ENCODE results near the gene PCK2.
"Not testable (repeated sequence)": the region's sequence is repeated elsewhere in the genome, so short reads cannot be mapped to it uniquely, and the experiment has no call there.

Gene PCK2

DNA sequence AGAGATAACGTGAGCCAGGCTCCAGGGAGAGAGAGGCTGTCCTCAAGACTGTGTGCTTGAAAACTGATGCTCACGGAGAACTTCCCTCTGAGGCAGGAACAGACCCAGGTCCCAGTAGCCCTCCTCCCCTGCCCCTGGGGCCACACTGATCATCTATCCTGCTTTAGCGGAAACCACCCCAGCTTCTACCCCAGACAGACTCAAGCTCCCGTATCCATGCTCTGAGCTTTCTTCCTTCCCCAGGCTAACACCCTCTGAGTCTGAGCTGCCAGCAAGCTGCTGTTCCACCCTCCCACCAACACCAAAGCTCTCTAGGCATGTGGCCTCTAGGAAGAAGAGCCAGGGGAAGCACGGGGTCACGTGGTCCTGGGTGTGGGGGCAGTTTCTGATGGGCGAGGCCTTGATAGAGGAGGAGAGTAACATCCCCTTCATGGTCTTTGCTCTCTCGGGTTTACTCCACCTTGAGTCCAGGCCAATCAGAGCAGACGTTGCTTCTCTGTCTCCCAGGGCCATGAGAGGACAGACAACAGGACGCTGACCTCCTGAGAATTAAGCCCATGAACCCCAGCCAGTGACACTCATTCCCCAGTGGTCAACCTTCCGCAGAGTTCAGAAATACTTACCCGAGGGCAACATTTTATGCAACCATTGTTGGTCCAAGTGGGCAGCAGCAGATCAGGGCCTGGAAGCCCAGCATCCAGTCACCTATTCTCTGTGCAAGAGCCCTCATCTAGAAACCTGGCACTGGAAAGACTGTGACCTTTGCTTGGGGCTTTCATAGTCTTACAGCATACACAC lies 1.4 kb downstream of the PCK2 start:
- DNase-seq (ENCODE audit: low read depth in 2 of 2): peak in 1 of 2 donors; percentile 46

DNA sequence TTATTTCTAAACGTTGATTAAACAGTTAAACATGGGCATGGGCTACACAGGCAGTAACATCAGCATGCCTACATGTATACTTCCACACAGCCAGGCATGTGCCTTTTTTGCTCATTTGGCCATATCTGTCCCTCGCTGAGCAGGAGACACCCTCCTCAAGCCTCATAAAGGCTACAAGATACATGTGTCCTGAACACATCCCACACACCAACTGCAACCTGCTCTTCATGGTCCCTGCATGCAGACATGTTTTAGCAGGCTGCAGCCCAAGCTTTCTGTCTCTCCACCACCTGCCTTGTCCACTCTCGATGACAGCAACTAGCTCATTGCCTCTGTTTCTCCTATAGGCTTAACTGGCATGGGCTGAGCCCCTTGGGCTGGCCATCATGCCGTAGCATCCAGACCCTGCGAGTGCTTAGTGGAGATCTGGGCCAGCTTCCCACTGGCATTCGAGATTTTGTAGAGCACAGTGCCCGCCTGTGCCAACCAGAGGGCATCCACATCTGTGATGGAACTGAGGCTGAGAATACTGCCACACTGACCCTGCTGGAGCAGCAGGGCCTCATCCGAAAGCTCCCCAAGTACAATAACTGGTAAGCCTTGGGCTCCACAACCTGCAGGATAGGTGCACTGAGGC lies 2.6 kb downstream of the PCK2 start:
- DNase-seq (ENCODE audit: low read depth in 2 of 2): no peak

DNA sequence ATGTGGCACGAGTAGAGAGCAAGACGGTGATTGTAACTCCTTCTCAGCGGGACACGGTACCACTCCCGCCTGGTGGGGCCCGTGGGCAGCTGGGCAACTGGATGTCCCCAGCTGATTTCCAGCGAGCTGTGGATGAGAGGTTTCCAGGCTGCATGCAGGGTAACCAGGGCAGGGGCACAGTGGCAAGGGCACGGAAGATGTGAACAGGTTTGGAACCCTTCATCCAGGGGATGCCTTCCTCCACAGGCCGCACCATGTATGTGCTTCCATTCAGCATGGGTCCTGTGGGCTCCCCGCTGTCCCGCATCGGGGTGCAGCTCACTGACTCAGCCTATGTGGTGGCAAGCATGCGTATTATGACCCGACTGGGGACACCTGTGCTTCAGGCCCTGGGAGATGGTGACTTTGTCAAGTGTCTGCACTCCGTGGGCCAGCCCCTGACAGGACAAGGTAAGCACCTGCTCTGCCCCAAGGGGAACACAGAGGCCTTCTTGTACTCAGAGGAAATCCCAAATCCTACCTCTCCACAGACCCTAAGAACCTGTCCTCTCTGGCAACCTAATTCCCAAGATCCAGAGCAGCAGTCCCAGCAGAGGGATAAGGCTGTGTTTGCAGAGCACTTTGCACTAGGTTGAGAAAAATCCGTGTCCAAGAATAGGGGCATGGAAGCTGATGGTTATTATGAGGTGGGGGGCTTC lies 4.3 kb downstream of the PCK2 start:
- DNase-seq (ENCODE audit: low read depth in 2 of 2): no peak

DNA sequence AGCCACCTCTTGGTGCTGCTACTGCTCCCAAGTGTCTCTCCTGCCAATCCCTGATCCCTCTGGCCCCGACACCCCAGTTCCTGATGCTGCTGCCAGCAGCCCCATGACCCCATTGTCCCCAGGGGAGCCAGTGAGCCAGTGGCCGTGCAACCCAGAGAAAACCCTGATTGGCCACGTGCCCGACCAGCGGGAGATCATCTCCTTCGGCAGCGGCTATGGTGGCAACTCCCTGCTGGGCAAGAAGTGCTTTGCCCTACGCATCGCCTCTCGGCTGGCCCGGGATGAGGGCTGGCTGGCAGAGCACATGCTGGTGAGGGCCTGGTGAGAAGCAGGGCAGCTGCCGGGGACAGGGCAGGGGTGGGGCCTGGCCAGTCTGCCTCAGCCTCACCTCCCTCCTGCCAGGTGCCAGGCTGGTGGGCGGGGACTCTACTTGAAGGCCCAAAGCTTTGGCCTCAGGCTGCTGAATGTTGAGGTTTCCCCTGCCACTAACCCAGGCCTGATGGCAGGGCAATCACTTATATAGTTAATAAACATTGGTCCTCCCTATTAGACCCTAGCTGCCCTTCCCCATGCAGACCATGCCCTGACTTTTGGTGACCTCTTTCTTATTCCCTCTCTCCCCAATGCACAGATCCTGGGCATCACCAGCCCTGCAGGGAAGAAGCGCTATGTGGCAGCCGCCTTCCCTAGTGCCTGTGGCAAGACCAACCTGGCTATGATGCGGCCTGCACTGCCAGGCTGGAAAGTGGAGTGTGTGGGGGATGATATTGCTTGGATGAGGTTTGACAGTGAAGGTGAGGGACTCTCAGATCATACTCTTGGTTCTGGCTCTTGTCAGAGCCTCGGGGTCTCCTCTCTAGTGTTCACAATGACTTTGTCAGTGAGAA lies 5.1 kb downstream of the PCK2 start:
- no peak for DNase-seq (ENCODE audit: low read depth in 2 of 2)

DNA sequence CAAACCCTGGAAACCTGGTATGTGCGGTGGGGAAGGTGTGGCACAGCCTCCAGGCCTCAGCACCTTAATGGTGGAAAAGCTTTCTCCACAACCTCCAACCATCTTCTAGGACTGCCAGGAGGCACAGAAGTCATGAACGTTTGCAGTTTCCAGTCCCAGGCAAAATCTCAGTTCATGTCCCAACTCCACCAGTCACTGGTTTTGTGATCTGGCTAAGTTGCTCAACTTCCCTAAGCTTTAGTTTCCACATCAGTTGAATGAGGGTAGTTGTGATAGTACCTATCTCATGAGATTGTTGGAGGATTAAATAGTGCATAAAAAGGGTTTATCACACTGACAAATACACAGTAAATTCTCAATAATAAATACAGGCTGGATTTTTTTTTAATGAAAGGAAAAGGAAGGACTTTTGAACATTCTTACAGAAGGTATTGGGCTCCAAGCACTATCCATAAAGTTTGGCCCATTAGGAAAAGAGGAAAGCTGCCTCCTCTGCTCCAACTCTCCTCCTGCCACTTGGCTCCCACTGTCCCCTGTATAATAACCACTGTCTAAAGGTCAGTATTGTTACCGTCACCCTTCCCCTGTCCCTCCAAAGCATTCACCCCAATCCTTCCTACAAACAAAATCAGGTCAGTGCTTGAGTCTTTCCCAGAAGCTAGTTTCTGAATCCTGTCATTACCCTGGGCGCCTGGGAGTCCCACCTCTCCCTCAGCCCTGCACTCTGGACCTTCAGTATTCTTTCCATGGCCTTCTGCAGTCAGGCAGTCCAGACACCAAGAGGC lies 6.3 kb downstream of the PCK2 start:
- no peak for DNase-seq (ENCODE audit: low read depth in 2 of 2)

DNA sequence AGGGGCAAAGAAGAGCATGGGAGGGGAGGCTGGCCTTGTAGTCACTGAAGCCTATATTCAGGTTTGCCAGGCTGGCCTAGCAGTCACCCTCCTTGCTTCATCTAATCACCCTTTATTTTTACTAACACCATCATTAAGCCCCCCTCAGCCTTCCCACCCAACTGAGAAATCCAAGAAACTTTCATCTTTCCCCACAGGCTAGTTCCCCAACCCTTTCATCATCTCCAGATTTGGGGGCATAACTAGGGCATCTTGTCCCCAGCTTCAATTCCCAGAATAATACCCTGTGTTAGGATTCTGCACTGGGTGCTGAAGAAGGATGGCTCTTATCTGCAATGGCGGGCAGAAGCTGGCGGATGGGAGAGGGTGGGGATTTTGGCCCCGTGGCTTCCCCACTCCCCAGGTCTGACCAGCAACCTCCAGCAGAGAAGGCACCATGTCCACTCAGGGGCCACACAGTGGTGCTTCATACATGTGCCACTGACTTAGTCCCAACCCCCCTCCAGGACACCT lies 6.9 kb downstream of the PCK2 start:
- DNase-seq (ENCODE audit: low read depth in 2 of 2): no peak

DNA sequence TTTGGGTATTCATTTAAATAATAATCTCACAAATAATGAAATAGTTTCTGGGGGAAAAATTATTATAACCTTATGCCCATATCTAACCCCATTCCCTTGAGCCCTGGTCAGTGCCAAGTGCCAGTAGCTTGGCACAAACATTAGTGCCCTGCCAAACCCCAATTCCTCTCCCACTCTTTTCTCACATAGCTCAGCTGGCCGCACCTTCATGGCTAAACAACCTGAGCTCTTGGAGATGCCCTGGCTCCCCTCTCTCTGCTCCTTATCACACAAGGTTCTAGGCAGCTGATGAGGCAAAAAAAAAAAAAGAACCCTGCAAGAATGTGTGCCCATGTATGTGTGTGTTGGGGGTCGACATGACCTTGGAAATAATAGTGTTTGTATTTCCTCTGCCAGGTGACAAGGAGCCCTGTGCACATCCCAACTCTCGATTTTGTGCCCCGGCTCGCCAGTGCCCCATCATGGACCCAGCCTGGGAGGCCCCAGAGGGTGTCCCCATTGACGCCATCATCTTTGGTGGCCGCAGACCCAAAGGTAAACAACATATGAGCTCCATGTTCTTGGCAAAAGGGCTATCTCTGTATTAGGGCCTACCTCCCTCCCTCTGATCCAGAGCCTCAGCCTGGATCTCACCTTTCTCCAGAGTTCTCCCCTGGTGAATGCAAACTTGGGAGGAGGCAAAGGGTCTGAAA lies 8.4 kb downstream of the PCK2 start:
- DNase-seq (ENCODE audit: low read depth in 2 of 2): no peak

DNA sequence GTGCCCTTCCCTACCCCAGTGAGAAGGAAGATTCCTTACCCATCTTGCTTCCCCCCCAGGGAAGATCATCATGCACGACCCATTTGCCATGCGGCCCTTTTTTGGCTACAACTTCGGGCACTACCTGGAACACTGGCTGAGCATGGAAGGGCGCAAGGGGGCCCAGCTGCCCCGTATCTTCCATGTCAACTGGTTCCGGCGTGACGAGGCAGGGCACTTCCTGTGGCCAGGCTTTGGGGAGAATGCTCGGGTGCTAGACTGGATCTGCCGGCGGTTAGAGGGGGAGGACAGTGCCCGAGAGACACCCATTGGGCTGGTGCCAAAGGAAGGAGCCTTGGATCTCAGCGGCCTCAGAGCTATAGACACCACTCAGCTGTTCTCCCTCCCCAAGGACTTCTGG lies 9.3 kb downstream of the PCK2 start:
- DNase-seq (ENCODE audit: low read depth in 2 of 2): no peak

DNA sequence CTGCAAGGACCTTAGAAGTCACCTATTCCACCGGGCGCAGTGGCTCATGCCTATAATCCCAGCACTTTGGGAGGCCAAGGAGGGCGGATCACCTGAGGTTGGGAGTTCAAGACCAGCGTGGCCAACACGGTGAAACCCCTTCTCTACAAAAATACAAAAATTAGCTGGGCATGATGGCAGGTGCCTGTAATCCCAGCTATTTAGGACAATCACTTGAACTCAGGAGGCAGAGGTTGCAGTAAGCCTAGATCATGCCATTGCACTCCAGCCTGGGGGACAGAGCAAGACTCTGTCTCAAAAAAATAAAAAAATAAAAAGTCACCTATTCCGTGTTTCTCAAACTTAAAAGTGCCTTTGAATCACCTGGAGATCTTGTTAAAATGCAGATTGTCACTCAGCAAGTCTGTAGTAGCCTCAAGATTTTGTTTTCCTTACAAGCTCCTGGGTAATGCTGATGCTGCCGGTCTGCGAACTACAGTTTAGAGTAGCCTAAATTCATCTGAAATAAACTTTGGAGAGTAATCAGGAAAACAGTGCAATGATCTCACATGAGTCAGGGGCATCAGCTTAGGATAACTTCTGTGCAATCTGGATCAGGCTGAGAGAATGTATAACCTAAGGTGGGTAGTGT lies 11.6 kb downstream of the PCK2 start:
- not testable (repeated sequence) for DNase-seq (ENCODE audit: low read depth in 2 of 2)

DNA sequence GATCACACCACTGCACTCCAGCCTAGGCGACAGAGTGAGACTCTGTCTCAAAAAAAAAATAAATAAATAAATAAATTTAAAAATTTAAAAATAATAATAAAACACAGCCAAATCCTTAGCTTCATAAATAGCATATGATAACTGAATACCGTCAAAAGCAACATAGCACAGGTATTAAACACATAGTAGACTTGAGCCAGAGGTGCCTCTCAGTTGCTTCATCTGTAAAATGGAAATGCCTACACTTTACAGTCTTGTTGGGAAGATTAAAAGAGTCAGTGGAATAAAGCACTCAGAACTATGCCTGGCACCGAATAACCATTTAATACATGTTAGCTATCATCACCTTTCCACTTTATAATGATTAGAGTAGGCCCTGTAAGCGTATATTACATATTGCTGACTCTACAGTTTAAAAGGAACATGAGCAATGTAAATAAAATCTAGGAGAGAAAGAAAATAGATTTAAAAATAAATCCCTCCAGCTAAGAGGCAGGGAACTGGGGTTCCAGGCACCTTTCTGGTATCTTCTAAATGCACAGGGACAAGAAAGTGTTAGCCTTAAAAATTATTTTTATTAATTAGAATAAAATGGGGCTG lies 12.7 kb downstream of the PCK2 start:
- DNase-seq (ENCODE audit: low read depth in 2 of 2): no peak

DNA sequence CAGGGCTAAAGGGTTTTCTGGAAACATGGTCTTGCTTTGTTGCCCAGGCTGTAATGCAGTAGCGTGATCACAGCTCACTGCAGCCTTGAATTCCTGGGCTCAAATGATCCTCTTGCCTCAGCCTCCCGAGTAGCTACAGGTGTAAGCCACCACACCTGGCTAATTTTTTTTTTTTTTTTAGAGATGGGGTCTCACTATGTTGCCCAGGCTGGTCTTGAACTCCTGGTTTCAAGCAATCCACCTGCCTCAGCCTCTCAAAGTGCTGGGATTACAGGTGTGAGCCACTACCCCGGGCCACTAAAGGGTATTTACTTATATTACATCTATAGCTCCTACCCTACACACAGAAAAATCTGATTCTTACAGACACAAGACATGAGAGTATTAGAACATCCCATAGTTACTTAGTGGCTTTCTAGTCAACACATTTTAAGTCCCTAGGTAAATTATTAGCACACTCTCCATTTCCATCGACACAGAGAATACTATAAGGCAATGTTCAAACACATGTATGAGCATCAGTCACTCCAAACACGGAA lies 14.3 kb downstream of the PCK2 start:
- no peak for DNase-seq (ENCODE audit: low read depth in 2 of 2)

DNA sequence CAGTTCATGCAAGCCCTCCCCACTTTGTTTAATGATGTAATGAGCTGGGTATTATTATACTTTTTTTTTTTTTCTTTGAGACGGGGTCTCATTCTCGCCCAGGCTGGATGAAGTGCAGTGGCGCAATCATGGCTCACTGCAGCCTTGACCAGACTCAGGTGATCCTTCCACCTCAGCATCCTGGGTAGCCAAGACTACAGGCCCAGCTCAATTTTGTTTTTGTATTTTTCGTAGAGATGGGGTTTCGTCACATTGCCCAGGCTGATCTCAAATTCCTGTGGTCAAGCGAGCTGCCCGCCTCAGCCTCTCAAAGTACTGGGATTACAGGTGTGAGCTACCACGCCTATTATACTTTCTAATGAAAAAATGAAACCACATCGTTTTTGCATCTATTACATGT lies 15.9 kb downstream of the PCK2 start:
- DNase-seq (ENCODE audit: low read depth in 2 of 2): no peak

DNA sequence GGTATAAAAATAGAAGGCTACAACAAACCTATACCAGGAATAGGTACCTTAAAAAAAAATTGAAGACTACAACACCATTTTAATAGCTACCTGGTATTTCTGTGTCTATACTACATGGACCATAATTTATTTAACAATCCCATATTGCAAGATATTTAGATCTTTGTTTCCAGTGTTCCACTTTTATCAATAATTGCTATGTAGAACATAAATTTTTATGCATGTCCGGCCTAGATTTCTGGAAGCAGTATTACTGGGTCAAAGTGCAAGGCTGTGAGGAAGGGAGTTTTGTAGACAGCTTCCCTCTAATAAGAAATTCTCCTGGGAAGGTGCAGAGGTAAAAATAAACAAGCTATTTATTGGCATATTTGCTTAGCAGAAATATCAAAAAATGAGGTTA lies 16.4 kb downstream of the PCK2 start:
- DNase-seq (ENCODE audit: low read depth in 2 of 2): no peak

DNA sequence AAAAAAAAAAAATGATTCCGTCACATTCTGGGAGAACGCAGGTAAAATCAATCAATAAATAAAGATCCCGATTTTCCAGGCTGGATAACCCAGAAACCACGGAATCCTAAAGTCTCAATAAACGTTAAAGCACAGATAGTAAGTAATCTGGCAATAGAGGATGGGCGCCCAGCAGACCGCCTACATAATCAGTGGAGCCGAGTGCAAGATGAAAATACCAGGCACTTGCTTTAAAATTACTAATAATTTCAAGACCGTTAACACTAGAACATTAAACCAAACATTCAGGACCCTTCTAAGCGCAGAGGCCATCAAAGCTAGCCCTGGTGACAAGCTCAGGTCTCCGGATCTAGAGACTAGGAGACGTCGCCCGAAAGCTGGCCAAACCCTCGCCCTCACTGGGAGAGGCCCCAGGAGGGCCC lies 19.3 kb downstream of the PCK2 start:
- DNase-seq (ENCODE audit: low read depth in 2 of 2): no peak

DNA sequence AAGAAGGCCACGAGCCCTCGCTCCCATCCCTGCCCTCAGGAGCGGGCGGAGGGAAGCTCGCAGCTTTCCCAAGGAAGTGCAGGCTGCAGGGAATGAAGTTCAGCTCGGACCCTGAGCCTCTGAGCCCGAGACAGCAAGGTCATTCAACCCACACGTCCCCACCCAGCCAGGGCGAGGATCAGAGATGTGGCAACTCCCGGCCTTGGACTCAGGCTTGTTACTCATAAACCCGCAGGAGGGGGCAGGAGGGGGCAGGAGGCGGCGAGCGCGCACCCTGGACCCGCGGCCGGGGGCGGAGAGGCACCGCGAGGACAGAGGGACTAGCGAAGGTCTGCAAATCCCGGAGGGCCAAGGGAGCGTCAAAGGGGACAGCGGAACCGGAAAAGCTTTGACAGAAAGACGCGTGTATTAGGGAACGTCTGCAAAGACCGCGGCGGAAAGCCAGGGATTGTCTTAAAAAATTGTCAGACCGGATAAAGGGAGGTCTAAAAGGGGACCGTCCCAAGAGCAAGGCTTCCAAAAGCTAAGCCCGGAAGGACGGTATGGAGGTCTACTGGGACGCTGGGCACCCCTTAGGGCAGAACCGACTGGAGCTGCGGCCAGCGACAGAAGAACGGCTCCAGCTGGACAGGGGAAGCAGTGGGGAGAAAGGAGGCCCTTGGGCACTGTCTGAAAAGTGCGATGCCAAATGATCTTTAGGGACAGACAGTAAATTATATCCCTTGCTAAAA lies 19.9 kb downstream of the PCK2 start:
- DNase-seq (ENCODE audit: low read depth in 2 of 2): peak; percentile 50 to 58

DNA sequence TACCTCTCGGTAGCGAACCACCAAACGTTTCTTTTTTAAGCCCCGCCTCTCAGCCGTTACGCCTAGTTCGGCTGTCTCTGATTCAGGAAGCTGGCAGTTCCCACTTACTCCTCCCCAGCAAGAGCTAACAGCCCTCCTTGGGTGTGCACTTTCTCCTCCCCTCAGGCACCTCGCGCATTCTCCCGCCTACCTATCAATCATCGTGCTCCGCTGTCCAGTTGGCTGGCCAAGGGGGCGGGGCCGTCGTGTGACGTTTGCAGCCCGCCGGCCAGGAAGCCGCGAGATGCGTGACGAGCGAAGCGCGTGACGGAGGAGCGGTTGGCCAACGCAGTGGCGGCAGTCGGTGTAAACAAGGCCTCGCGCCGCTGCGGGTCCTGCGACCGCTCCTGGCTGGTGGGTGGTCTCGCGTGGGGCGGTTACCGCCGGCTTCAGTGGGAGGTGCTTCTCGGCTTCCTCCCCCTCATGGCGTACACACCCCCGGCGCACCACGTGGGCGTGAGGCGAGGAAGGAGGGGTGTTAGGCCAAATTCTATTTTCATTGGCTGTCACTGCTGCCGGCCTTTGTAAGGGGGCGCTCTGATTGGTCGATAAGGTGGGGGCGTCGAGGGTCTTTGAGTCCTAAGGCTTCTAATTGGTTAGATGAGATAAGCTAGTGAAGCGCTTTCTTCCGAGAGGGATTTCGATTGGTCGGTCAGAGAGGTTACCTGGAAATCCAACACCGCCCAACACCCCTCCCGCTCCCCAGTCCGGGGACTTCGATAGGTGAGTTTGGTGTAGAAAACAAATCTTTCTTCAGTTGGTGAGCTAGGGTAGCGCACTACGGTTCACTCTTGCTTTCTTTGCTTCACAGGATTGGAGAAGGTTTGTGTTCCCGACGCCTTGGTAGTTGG lies 20.7 kb downstream of the PCK2 start, which contains the start of the genes DCAF11 and NRL:
Gene DCAF11 (plus strand): TSS at position 246 of the 890 bp plus-strand sequence. CDS start 818 bp downstream, outside the sequence.
Gene NRL (minus strand): TSS at position 418 of the 890 bp plus-strand sequence. CDS start 32,101 bp downstream, outside the sequence.
- peak; percentile 97 to 99 for DNase-seq (ENCODE audit: low read depth in 2 of 2)
